Umbilical cord (tissue), 2 donors: ENCODE data around the gene AGBL5. TPM values are rescaled to one million over a fixed set of nuclear protein-coding genes. Genes with fewer than 3 reads are reported as not detected.
"Not testable (repeated sequence)": the region's sequence is repeated elsewhere in the genome, so short reads cannot be mapped to it uniquely, and the experiment has no call there.

Experiments used
- DNase-seq: peaks from one replicate; pipeline ENCODE4 v3.0.0-alpha.2; 2015; ENCODE audit warnings: low spot score
- total RNA-seq: library from RNA; depleted of rRNA; stranded (reverse); fragments of >200 nt; gene quantifications from one replicate; pipeline ENCODE4 v1.2.3, GENCODE V29; 2014; ENCODE audit warnings: low replicate concordance; ENCODE audit not compliant: insufficient read depth

The AGBL5 gene
- total RNA-seq, 1 donor from 2014 or later = 5.5 TPM

DNA sequence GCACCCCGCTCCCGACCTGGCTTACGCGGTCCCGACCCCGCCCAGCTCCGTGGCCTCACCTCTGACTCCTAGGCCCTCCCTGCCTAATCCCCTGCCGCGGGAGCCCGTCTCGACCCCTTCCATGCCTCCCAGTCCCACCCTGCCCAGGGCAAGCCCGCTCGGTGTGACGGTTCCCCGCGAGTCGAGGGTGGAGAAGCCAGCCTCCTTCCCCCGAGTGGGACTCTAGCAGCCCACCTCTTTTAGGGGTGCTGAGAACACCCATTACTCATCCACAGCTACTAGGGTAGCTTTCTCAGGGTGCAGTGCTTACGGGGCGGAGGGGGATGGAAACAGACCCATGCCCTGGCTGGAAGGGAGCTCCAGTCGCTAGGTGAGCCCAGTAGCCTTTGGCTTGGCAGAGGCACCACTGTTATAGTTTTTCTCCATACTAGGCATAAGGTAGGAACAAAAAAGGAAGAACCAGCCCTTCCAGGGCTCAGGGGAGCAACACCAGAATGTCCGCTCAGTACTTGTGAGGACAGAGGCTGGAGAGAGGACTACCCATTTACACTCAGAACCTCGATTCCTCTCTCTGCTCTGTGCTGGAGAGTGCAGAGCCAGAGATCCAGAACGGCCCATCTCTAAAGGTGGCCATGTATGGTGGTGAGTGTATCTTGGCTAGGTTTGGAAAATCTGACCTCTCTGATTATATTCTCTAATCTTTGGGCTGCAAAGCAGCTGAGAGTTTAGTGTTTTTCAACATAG, 606 bp downstream of the AGBL5 start:
- DNase-seq = no peak

DNA sequence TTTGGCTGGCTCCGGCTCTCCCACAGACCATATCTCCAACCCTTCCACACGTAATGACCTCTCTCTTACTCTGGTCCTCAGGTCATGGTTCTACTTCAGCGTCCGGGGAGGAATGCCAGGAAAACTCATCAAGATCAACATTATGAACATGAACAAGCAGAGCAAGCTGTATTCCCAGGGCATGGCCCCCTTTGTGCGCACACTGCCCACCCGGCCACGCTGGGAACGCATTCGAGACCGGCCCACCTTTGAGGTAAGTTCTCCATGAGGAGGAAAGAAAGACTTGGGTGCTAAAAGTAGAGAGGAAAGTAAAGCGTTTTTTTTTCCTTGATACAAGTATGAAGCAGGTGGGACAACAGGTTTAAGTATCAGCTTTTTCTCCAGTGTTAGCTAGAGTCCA, 1.9 kb downstream of the AGBL5 start:
- DNase-seq = no peak

DNA sequence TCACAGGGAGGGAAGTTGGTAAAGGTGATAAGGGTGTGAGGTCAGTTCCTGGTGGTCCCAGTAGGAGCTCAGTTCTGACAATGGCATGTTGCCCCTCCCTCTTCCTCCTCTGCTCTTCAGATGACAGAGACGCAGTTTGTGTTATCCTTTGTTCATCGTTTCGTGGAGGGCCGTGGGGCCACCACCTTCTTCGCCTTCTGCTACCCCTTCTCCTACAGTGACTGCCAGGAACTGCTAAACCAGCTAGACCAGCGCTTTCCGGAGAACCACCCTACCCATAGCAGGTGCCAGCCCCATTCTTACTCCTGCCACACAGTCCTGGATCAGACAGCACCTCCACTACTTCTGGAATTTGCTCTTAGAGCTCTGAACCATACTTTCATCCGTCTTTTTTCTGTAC, 2.3 kb downstream of the AGBL5 start:
- DNase-seq = no peak

DNA sequence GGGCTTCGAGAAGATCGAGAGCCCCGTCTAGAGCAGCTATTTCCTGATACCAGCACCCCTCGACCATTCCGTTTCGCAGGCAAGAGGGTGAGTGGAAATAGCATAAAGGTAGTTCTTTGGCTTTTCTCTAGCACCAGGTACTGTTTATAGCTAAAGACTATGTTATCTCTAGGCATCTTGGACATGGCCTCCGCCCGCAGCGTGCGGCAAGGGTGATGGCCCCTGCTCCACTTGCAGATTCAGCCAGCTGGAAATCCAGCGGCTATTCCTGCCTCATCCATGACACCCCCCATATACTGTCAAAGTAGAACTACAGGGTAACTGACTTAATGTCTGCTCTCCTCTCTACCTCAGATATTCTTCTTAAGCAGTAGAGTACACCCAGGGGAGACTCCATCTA, 3.3 kb downstream of the AGBL5 start:
- no peak for DNase-seq

DNA sequence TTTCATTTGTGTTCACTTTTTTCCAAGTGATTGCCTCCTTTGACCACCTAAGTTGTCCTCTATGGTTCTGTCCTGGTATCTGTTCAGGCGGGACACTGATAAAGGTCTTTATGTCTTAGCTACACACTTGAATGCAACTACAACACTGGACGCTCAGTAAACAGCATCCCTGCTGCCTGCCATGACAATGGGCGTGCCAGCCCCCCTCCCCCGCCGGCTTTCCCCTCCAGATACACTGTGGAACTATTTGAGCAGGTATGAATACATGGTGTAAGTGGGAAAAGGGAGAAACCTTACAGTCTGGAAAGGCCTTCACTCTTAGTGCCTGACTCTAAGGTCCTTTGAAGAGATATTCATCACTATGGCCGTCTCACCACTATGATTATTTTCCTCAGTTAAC, 5.7 kb downstream of the AGBL5 start:
- DNase-seq = no peak

DNA sequence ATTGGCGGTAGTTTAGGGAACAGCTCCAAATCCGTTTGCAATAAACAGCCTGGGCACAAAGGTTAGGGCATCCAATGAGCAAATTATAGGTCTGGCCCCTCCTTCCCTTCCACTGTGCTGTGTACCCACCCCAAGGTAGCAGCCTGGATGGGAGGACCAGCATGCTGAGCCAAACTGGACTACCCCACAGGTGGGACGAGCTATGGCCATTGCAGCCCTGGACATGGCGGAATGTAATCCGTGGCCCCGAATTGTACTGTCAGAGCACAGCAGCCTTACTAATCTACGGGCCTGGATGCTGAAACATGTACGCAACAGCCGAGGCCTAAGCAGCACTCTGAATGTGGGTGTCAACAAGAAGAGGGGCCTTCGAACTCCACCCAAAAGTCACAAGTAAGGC, 6.7 kb downstream of the AGBL5 start:
- DNase-seq = no peak

DNA sequence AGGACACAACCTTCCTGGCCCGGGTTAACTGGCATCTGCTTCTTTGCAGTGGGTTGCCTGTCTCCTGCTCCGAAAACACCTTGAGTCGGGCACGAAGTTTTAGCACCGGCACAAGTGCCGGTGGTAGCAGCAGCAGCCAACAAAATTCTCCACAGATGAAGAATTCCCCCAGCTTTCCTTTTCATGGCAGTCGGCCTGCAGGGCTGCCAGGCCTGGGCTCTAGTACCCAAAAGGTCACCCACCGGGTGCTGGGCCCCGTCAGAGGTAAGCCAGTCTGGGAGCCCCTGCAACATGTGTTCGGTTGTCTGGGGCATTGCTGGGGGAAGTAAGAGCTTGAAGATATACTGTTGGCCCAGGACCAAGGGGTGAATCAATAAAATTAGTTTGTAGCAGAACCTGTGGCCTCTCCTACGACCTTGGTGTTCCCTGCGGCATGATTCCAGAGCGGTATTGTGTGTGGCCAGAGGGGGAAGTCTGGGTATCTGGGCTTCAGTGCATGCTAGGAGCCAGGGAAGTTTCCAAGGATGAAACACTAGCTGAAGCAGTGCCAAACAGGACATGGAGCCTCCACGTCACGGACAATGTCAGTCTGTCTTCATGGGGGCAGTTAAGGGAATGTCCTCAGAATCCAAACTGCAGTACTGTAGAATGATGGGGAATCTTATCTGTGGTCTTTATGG, 7.8 kb downstream of the AGBL5 start:
- DNase-seq = no peak

DNA sequence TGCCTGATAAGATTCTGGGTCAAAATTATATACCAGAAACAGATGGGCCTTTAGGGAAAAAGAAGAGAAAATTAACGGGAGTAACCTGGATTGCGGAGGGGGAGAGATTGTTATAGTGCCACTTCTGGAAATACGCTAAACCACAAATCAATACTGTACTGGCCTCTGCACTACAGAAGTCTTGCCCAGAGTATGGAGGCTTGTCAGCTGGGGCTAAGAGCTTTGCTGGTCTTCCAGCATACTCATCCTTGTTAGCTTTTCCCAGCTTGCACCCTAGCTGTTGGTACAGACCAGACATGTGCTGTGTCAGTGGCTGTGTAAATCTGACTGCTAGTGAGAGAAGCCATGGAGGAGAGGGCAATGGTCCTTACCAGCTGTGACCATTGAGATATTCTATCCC, 8.9 kb downstream of the AGBL5 start:
- no peak for DNase-seq

DNA sequence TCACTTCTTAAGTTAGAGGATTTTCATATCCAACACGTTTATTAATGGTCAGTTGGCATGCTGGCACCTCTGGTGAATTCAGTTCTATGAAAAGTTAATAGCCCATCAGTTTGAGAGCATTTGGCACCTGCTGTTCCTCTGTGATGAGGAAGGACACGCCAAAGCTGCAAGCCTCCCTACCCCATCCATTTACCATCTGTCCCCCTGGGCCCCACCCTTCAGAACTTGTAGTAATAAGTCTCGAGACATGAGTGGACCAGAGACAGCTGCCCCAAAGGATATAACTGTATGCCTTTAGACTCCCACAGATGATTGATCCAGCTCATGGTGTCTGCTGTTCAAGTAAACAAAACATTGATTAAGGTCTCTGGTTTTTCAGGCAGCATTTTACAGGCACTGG, 13.7 kb downstream of the AGBL5 start:
- no peak for DNase-seq

DNA sequence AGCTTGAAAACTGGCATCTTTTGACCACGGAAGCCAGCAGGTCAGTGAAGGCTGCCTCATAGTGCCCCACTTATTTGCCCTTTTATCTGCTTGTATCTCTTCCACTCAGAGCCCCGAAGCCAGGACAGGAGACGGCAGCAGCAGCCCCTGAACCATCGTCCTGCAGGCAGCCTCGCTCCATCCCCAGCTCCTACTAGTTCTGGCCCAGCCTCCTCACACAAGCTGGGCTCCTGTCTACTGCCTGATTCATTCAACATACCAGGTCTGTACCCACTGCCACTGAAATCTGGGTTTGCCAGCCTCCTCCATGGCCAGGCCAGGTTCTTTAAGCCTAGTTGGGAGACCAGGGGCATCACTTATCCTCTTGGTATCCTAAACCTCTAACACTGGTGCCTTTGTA, 15.9 kb downstream of the AGBL5 start:
- no peak for DNase-seq

DNA sequence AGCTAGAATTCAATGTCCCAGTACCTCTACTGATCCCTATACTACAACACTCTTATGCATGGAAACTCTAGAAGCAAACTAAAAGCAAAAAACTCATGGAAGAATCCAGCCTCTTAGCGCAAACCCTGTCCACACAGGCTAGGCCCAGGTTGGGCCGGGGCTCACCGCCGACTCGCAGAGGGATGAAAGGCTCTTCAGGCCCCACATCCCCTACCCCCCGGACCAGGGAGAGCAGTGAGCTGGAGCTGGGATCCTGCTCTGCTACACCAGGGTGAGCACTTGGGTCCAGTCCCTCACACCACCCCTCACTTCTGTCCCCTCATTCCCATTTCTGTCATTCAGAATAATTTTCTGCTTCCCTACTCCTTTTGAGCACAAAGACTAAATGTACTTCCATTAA, 18.0 kb downstream of the AGBL5 start:
- DNase-seq = no peak

DNA sequence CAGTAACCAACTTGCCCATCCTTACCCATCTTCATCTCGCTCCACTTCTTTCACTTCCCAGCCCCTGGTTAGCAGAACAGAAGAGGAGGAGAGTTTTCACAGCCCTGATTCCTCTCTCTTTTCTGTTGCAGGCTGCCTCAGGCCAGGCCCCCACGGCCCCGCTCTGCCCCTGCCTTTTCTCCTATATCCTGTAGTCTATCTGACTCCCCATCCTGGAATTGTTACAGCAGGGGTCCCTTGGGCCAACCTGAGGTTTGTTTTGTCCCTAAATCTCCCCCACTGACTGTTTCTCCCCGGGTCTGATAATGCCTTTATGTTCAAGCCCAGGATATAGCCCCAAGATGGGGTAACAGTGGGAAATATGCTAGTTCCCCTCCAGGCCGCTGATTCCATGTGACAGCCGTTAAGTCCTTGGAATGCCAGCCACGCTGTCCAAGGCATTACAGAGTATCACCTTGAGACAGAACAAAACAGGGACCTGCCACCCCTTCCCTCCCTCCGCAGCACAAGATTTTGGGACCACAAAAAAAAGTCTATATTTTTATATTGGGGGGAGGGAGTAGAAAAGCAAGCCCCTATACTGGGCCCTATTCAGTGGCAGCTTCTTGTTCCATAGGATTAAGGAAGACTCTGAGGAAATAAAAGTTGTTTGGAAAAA, 18.6 kb downstream of the AGBL5 start:
- DNase-seq = no peak

DNA sequence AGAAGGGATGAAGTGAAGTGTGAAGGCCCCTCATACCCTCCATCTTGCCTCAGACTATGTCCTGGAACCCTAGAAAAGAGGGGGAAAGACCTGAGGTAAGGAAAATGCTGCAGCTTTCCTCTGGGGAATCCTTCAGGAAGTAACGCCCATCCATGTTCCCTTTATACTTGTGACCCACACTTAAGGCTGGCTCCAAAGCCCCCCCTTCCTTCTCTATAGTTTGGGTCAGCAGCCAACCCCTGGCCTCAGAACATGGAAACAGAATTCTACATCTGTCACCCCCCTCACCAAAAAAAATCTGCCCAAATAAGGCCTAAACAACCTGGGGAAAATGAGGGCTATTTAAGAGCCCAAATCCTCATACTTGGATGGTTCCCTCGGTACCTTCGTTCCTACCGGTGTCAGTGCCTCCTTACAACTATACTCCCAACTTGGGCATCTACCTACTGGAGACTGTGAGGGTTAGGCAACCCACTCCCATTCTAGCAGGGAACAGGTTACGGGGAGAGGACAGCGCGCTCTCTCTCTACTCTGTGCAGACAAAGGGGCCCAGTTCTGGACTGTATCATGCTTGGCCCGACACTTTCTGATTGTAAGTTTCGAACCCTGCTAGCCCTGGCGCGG, 19.3 kb downstream of the AGBL5 start:
- no peak for DNase-seq

DNA sequence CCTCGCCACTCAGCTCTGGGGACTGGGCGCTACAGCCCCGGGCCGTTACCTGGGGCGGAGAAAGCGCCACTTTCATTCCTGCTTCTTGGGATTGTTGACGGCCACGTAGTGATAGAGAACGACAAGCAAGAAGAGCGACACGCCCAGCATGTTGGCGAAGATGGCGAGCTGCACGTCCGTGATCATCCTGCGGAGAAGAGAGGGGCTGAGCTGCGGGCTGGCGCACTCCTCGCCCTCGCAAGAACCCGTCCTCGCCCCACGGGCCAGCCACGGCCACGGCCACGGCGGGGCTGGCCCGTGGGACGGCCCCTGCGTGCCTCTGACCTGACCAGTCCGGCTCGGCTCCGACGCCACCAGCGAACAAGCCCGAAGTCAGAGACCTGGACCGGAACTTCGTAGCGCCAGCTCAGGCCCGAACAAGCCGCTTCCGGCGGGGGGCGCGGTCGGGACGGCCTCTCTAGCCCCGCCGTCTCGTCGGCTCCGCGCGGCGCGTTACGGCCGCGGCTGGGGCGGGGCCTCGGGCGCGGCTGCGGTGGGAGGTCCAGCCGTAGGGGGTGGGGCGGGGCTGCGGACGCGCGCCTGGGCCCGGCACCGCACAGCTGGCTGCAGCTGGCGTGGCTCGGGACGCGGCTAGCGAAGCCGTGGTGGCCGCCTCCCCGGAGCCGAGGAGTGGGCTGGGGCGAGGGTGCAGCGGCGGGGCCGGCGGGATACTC, 20.0 kb downstream of the AGBL5 start, which contains the start of gene OST4:
Gene OST4 (minus strand): TSS at position 378 of the 713 bp plus-strand sequence.
- DNase-seq = peak; percentile 96

DNA sequence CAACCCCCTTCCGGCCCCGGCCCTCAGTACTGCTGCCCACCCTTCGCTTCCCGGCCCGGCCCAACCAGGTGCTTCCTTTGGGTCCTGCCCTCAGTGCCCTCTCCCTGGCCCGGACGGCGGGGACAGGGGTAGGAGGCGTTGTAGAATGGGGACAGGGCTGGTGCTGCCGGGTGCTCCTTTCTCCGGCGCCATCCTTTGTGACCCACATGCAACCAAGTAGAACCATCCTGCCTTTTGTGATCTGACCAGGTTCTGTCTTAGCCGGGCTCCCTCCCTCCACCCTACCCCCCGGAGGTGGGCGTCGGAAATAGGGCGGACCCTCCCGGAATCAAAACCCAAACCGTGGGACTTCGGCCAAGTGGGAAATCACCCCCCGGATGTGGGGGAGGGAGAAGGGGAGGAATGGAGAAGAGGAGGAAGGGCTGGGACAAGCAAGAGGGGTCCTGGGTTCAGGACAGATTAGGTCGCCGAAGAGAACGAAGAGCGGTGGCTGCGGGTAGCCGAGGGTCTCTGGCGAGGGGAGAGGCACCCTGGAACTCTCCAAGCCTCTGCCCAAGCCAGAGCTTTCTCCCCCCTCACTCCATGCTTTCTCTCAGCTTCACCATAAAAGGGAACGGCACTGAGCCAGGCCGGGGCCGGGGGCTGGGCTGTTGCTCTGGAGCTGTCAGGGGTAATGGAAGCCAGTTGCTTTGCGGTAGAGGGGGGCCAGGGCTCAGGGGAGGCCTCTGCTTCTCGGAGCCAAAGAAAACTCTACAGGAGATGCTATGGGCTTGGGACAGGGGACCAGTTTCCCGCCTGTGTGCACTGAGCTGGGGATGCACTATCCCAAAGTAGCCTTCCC, 20.7 kb downstream of the AGBL5 start:
- peak; percentile 97 for DNase-seq

DNA sequence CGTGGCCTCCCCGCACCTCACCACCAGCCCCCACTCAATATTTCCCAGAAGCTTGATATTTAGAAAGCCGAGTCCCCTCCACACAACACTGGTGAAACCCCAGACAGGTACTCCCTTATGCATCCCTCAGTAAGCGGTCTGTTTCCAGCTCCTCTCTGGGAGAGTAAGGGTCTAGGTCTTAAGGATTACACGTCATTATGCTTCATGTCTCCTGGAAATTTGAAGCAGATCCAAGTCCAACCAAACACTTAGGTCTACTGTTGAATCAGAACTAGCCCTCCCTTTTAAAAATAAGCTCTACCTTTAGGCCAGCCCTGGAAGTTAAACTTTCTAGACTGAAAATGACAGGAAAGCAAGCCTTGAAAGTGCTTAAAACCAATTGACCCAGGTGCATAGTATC, 21.5 kb downstream of the AGBL5 start:
- DNase-seq = peak; percentile 60

DNA sequence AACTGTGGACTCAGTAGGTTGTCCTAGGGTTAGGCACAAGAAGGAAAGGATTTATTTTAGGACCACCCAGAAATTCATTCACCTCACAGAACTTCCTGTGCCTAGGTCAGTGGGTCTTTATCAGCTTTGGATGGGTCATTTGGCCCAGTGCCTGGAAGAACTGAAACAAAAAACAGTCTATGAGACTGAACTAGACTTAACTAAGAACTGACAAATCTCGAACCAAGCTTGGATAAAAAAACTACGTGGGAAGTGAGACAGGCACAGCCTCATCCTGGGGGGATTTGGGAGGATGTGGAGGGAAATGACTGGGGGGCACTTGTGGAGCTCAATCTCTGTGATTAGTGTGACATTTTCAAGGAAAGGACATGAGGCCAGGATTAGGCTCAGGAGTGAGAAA, 22.3 kb downstream of the AGBL5 start:
- DNase-seq = no peak

DNA sequence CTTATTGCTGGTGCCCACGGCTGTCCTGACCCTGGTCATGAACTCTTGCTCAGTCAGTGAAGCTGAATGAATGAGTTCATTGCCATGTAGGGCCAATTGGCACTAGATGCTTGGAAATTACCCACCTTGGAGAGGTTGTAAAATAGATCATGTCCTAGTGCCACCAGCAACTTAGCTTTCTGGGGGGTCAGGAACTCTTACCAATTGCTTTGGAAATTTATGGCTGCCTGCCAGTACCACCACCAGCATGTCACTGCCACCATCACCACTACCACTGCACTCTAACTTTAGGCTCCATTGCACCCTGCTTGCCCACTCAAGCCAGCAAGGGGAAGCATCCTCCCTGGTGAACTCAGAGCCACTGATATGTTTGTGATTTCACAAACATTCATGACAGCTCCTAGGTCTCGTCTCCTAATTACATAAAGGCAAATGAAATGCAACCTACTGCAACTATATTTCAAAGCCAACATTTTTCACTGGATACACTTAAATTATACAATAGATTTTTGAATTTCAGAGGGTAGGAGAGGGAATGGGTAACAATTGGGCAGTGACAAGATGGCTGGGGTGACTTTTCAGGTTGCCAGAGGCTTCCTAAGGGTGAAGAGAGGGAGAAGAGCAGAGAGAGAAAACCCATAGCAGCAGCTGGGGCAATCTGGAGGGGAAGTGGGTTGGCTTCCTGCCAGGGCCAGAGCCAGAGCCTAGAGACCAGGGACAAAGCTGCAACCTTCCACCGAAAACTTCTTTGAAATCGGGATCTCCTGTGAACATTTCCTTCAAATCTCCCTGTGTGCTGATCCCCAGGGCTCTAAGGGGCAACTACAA, 23.5 kb downstream of the AGBL5 start:
- peak; percentile 65 for DNase-seq

DNA sequence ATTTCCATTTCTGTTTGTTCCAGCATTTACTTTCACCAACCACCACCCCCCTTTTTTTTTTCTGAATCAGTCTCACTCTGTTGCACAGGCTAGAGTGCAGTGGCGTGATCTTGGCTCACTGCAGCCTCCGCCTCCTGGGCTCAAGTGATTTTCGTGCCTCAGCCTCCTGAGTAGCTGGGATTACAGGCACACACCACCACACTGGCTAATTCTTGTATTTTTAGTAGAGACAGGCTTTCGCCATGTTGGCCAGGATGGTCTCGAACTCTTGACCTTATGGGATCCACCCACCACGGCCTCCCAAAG, 24.1 kb downstream of the AGBL5 start:
- not testable (repeated sequence) for DNase-seq

DNA sequence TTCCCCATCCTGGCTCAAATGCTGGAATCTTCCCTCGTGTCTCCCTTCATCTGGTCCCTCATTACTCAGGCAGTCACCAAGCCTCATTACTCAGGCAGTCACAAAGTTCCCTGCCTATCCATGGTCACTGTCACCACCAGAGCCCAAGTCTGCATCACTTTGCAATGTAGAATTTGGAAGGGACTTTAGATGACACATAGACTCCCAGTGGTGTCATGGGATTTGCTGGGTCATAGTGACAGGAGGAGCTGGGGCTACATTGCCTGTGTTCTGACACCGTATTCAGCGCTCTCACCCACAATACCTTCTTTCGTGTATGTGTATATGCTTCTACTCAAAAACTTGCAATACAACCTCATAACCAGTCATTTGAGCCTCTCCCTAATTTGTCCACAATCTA, 24.9 kb downstream of the AGBL5 start:
- DNase-seq = no peak
